IPS-20b (cell line): ENCODE results near the gene KIF21A.
"Not testable (repeated sequence)": the region's sequence is repeated elsewhere in the genome, so short reads cannot be mapped to it uniquely, and the experiment has no call there.

Experiments
- H3K27ac ChIP-seq: one replicate; pipeline ENCODE4 v1.5.1; 2013; ENCODE audit warnings: low read length
- H3K27me3 ChIP-seq: 2 replicates; pipeline ENCODE4 v1.6.1; 2013; ENCODE audit warnings: mild to moderate bottlenecking, low read length, inconsistent platforms; ENCODE audit not compliant: insufficient read depth
- H3K36me3 ChIP-seq: 2 replicates; pipeline ENCODE4 v1.6.1; 2013; ENCODE audit warnings: low read depth, mild to moderate bottlenecking, inconsistent platforms, low read length, moderate library complexity; ENCODE audit not compliant: insufficient read depth
- H3K4me1 ChIP-seq: 2 replicates; pipeline ENCODE4 v1.6.1; 2013; ENCODE audit warnings: mild to moderate bottlenecking, control low read depth, inconsistent platforms, low read length, moderate library complexity; ENCODE audit not compliant: insufficient read depth
- H3K4me3 ChIP-seq: 2 replicates; pipeline ENCODE4 v1.5.1; 2013; ENCODE audit warnings: mild to moderate bottlenecking, low read length, inconsistent platforms
- H3K9ac ChIP-seq: 2 replicates; pipeline ENCODE4 v1.6.1; 2013; ENCODE audit warnings: low read depth, mild to moderate bottlenecking, inconsistent platforms, low read length, moderate library complexity
- H3K9me3 ChIP-seq: 2 replicates; pipeline ENCODE4 v1.6.1; 2013; ENCODE audit warnings: mild to moderate bottlenecking, low read depth, low read length, inconsistent platforms; ENCODE audit not compliant: insufficient read depth

KIF21A gene

GRCh38 chr12:39329876-39330275, 113.0 kb downstream of the KIF21A start:
- Histone ChIP-seq H3K27me3 (no peaks in the 10 kb centered on the region), H3K36me3 (peaks cover 51% of the 10 kb centered on the region), H3K9ac (no peak overlapping the region), H3K4me3 (no peak overlapping the region), H3K9me3 (no peaks in the 10 kb centered on the region), H3K27ac (no peak overlapping the region), H3K4me1 (no peaks in the 10 kb centered on the region)

- H3K27ac ChIP-seq: no peak overlapping the region
- H3K4me3 ChIP-seq: no peak overlapping the region
- H3K4me1 ChIP-seq: no peaks in the 10 kb centered on the region
- no peak overlapping the region for H3K9ac ChIP-seq
- H3K9me3 ChIP-seq: no peaks in the 10 kb centered on the region
- H3K27me3 ChIP-seq: no peaks in the 10 kb centered on the region
- peaks cover 54% of the 10 kb centered on the region for H3K36me3 ChIP-seq
These were observed 113.9 kb downstream of the KIF21A start for GRCh38 chr12:39329018-39329417.

- Histone ChIP-seq H3K36me3 (peaks cover 53% of the 10 kb centered on the region), H3K9me3 (no peaks in the 10 kb centered on the region), H3K27ac (no peak overlapping the region), H3K4me3 (no peak overlapping the region), H3K9ac (no peak overlapping the region), H3K4me1 (no peaks in the 10 kb centered on the region), H3K27me3 (no peaks in the 10 kb centered on the region)
These were observed 115.0 kb downstream of the KIF21A start for GRCh38 chr12:39327965-39328364.

- Histone ChIP-seq H3K27ac (no peak overlapping the region), H3K36me3 (peaks cover 49% of the 10 kb centered on the region), H3K9me3 (no peaks in the 10 kb centered on the region), H3K4me1 (no peaks in the 10 kb centered on the region), H3K4me3 (no peak overlapping the region), H3K9ac (no peak overlapping the region), H3K27me3 (no peaks in the 10 kb centered on the region)
These were observed 115.4 kb downstream of the KIF21A start for GRCh38 chr12:39327510-39327909.

GRCh38 chr12:39319180-39319579, 123.7 kb downstream of the KIF21A start:
- no peak overlapping the region for H3K4me3 ChIP-seq
- H3K27me3 ChIP-seq: no peaks in the 10 kb centered on the region
- H3K27ac ChIP-seq: no peak overlapping the region
- peaks cover 20% of the 10 kb centered on the region; the same call in 1 of the 2 replicates for H3K36me3 ChIP-seq
- no peaks in the 10 kb centered on the region for H3K4me1 ChIP-seq
- no peak overlapping the region for H3K9ac ChIP-seq
- H3K9me3 ChIP-seq: no peaks in the 10 kb centered on the region

GRCh38 chr12:39314547-39314946, 128.4 kb downstream of the KIF21A start:
- H3K9me3 ChIP-seq: no peaks in the 10 kb centered on the region
- H3K4me1 ChIP-seq: no peaks in the 10 kb centered on the region
- H3K27me3 ChIP-seq: no peaks in the 10 kb centered on the region
- no peak overlapping the region for H3K4me3 ChIP-seq
- no peak overlapping the region for H3K27ac ChIP-seq
- no peak overlapping the region for H3K9ac ChIP-seq
- peaks cover 17% of the 10 kb centered on the region; the same call in 1 of the 2 replicates for H3K36me3 ChIP-seq

GRCh38 chr12:39309516-39309915, 133.4 kb downstream of the KIF21A start:
- Histone ChIP-seq H3K9ac (no peak overlapping the region), H3K27me3 (no peaks in the 10 kb centered on the region), H3K36me3 (peaks cover 31% of the 10 kb centered on the region; the same call in 1 of the 2 replicates), H3K27ac (no peak overlapping the region), H3K4me1 (no peaks in the 10 kb centered on the region), H3K4me3 (no peak overlapping the region), H3K9me3 (no peaks in the 10 kb centered on the region)

- no peak overlapping the region for H3K9ac ChIP-seq
- no peak overlapping the region for H3K4me3 ChIP-seq
- H3K9me3 ChIP-seq: no peaks in the 10 kb centered on the region
- H3K27ac ChIP-seq: no peak overlapping the region
- peaks cover 37% of the 10 kb centered on the region for H3K36me3 ChIP-seq
- no peaks in the 10 kb centered on the region for H3K4me1 ChIP-seq
- no peaks in the 10 kb centered on the region for H3K27me3 ChIP-seq
These were observed 141.5 kb downstream of the KIF21A start for GRCh38 chr12:39301422-39301821.

- no peak overlapping the region for H3K27ac ChIP-seq
- no peaks in the 10 kb centered on the region for H3K4me1 ChIP-seq
- H3K36me3 ChIP-seq: peaks cover 33% of the 10 kb centered on the region
These were observed 142.1 kb downstream of the KIF21A start for GRCh38 chr12:39300799-39301198.

GRCh38 chr12:39297891-39298290, 145.0 kb downstream of the KIF21A start:
- no peaks in the 10 kb centered on the region for H3K27me3 ChIP-seq
- H3K4me3 ChIP-seq: no peak overlapping the region
- H3K9ac ChIP-seq: no peak overlapping the region
- H3K4me1 ChIP-seq: no peaks in the 10 kb centered on the region
- H3K27ac ChIP-seq: no peak overlapping the region
- H3K9me3 ChIP-seq: no peaks in the 10 kb centered on the region
- peaks cover 13% of the 10 kb centered on the region for H3K36me3 ChIP-seq

More at GRCh38 chr12:39300799-39301198, 142.1 kb downstream of the KIF21A start:
- Histone ChIP-seq H3K9ac (no peak overlapping the region), H3K27me3 (no peaks in the 10 kb centered on the region), H3K4me3 (no peak overlapping the region), H3K9me3 (no peaks in the 10 kb centered on the region)

- H3K4me1 ChIP-seq: no peaks in the 10 kb centered on the region
- H3K9me3 ChIP-seq: no peaks in the 10 kb centered on the region
- no peaks in the 10 kb centered on the region for H3K27me3 ChIP-seq
- H3K27ac ChIP-seq: no peak overlapping the region
- H3K36me3 ChIP-seq: no peaks in the 10 kb centered on the region; the same call in 1 of the 2 replicates
- no peak overlapping the region for H3K4me3 ChIP-seq
- no peak overlapping the region for H3K9ac ChIP-seq
These were observed 146.4 kb downstream of the KIF21A start for GRCh38 chr12:39296496-39296895.

- not testable (repeated sequence) for H3K27me3 ChIP-seq, H3K9ac ChIP-seq, H3K36me3 ChIP-seq, H3K27ac ChIP-seq, H3K4me1 ChIP-seq, H3K4me3 ChIP-seq, H3K9me3 ChIP-seq
These were observed 147.3 kb downstream of the KIF21A start for GRCh38 chr12:39295593-39295992.

- H3K36me3 ChIP-seq: no peaks in the 10 kb centered on the region
- H3K27ac ChIP-seq: no peak overlapping the region
- no peaks in the 10 kb centered on the region for H3K9me3 ChIP-seq
- no peaks in the 10 kb centered on the region for H3K27me3 ChIP-seq
- no peak overlapping the region for H3K4me3 ChIP-seq
- H3K9ac ChIP-seq: no peak overlapping the region
- no peaks in the 10 kb centered on the region for H3K4me1 ChIP-seq
These were observed 148.2 kb downstream of the KIF21A start for GRCh38 chr12:39294715-39295114.
